GM12873 (cell line): Measurements from ENCODE around the gene RIBC1.

Source experiments
- CTCF ChIP-seq: IDR thresholded peaks from 2 replicates; pipeline ENCODE4 v1.5.1; 2012; ENCODE audit warnings: low read depth, mild to moderate bottlenecking, moderate library complexity, low read length, control low read depth; ENCODE audit not compliant: insufficient read depth; ENCODE audit errors: missing control alignments

The RIBC1 gene

DNA sequence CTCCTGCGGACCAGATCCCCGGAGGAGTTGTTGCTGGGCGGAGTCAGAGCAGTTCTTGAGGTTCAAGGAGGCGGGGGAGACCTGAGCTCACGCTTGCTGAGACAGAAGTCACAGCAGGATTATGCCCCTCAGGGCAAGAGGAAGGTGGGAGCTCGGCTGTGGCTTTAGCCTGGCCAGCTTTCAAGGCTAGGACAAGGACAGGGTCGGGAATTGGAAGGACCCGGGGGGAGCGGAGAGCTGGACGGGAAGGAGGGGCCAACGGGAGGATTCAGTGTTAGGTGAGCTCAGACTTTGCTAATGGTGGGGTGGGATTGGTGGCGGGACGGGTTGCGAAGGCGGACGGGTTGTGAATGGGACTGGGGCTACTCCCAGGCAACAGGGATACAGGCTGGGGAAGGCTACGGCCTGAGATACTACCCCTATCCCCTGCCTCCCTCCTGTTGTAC is at the start of gene RIBC1:
TSS of gene RIBC1 (plus strand) at position 13 of the 446 bp plus-strand sequence. CDS start 3,404 bp downstream, outside the sequence.
- TF ChIP-seq CTCF = no peak

DNA sequence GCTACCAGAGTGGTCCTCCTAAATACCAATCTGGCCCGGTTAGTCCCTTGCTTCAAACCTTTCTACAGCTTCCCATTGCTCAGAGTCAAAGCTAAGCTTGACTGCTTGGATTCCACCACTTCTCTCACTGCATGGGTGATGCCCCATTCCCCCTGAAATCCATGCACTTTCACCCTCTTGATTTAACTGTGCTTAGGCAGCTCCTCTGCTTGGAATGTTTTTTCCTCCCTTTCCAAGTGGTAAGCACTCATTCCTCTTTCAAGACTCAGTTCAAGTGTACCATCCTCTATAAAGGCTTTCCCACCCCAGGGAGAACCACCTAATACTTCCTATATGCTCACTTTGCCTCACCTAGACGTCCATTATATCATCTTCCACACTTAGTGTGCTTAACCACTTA is 49.4 kb upstream of the RIBC1 start:
- TF ChIP-seq CTCF = no peak

DNA sequence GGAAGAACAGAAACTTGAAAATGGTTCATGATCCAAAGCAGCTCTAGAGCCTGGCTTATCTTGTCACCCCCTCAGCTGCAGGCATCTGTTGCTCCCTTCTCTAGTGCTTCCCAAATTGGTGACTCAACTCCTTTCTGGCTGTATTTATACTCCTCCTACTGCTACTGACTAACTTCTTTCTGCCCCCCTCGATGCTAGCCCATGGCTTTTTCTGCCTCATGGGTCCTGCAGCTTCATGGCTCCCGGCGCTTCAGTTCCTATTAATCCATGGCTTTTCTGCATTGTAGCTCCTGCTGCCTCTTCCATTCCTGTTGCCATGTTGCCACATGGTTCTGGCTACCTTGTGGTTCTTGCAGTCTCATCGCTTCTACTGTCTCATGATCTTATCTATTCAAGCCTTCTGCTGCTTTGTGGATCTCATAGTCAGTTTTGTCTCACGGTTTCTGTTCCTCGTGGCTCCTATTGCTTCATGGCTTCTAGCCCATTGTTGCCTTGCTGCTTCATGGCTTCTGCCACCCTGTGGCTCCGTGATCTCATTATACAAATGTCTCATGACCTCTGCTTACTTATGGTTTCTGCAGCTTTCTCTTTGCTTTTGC is 48.4 kb upstream of the RIBC1 start:
- no peak for TF ChIP-seq CTCF

DNA sequence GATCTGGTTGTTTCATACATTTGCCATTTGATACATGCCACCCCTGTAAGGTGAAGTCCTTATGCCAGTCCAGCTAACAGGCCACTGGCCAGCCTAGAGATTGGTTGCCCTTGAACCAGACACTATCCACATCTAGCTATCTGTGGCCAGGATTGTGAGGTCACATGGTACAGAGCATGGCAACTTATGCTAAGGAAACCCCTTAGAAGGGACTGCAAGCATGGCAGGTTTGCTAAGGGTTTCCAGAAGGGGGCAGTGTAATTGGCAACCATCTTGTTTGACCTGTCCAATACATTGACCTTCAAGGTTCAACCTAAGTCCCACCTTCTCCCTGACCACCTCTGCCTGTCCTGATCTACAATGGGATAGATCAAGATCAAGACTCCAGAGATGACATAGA is 47.8 kb upstream of the RIBC1 start:
- peak; percentile 3 for TF ChIP-seq CTCF

- TF ChIP-seq CTCF = no peak
Measured at GRCh38 chrX:53376888-53377287, 45.8 kb upstream of the RIBC1 start.

DNA sequence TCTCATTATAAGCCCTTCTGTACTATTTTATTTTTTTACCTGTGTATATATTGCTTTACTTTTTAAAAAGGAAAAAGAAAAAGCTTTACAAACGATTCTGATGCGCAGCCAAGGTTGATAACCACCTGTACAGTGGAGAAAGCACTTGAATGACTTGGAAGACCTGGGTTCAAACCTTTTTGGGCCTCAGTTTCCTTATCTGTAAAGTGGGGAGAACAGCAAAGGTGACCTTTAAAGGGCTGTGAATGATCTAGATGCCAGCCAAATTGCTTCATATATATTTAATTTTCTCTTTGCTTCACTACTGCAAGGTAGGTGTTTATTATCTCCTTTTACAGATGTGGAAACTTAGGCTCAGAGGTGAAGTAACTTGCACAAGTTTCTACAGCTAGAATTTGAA is 45.2 kb upstream of the RIBC1 start:
- TF ChIP-seq CTCF = no peak

GRCh38 chrX:53379008-53379710 is 43.5 kb upstream of the RIBC1 start:
- no peak for TF ChIP-seq CTCF
